GM19351 (cell line): Measurements from ENCODE around the gene BRIX1.

Source experiments
- ATAC-seq: cut with Tn5 transposase; IDR thresholded peaks from one replicate; pipeline ENCODE4 v1.9.1; 2021; ENCODE audit warnings: mild to moderate bottlenecking, moderate library complexity; ENCODE audit not compliant: unreplicated experiment

BRIX1 gene

GRCh38 chr5:34915139-34915855 is at the start of gene BRIX1, which contains the start of gene RAD1:
TSS of gene BRIX1 (plus strand) at chr5:34915711. CDS start at chr5:34915739, 28 bp downstream.
TSS of gene RAD1 (minus strand) at chr5:34915504. CDS start at chr5:34914892, 612 bp downstream.
- peak; percentile 94 for ATAC-seq

- ATAC-seq, result no peak
Measured at GRCh38 chr5:34866989-34867471, 48.5 kb upstream of the BRIX1 start.

GRCh38 chr5:34867660-34868059 is 47.9 kb upstream of the BRIX1 start:
- ATAC-seq, result no peak

- ATAC-seq, result no peak
Measured at GRCh38 chr5:34868791-34869190, 46.7 kb upstream of the BRIX1 start.

- no peak for ATAC-seq
Measured at GRCh38 chr5:34869256-34869655, 46.3 kb upstream of the BRIX1 start.

- no peak for ATAC-seq
Measured at GRCh38 chr5:34870382-34870781, 45.1 kb upstream of the BRIX1 start.

- ATAC-seq, result no peak
Measured at GRCh38 chr5:34876275-34876674, 39.2 kb upstream of the BRIX1 start.

- ATAC-seq, result no peak
Measured at GRCh38 chr5:34881246-34881645, 34.3 kb upstream of the BRIX1 start.

- no peak for ATAC-seq
Measured at GRCh38 chr5:34886392-34887119, 29.0 kb upstream of the BRIX1 start.

- no peak for ATAC-seq
Measured at GRCh38 chr5:34889394-34889793, 26.1 kb upstream of the BRIX1 start.

GRCh38 chr5:34891981-34892380 is 23.5 kb upstream of the BRIX1 start:
- no peak for ATAC-seq

GRCh38 chr5:34892414-34892813 is 23.1 kb upstream of the BRIX1 start:
- ATAC-seq, result no peak

- no peak for ATAC-seq
Measured at GRCh38 chr5:34894716-34895115, 20.8 kb upstream of the BRIX1 start.

GRCh38 chr5:34895641-34896419 is 19.7 kb upstream of the BRIX1 start:
- ATAC-seq, result no peak

GRCh38 chr5:34897646-34898045 is 17.9 kb upstream of the BRIX1 start:
- ATAC-seq, result no peak

GRCh38 chr5:34898258-34898895 is 17.1 kb upstream of the BRIX1 start:
- ATAC-seq, result peak; percentile 91

- no peak for ATAC-seq
Measured at GRCh38 chr5:34899066-34899465, 16.4 kb upstream of the BRIX1 start.

GRCh38 chr5:34900652-34901051 is 14.9 kb upstream of the BRIX1 start:
- ATAC-seq, result no peak

- ATAC-seq, result no peak
Measured at GRCh38 chr5:34903260-34903659, 12.3 kb upstream of the BRIX1 start.

GRCh38 chr5:34905564-34905963 is 9.9 kb upstream of the BRIX1 start:
- no peak for ATAC-seq

GRCh38 chr5:34913072-34913471 is 2.4 kb upstream of the BRIX1 start:
- no peak for ATAC-seq
